Activated naive CD4-positive, alpha-beta T cell treated with anti-CD3 and anti-CD28 coated beads, Interleukin-2, amount 50 U/mL, for 72 hours (primary cell): Measurements from ENCODE around the gene ERC2. TPM values are rescaled to one million over a fixed set of nuclear protein-coding genes. Genes with fewer than 3 reads are reported as not detected.

ENCODE experiments used
- ATAC-seq, 2 donors: fragments of 150-1000 bp; cut with Tn5 transposase; 2 replicates each; pipeline ENCODE4 v1.10.0; 2021; ENCODE audit warnings: mild to moderate bottlenecking in 2 of 2, moderate library complexity in 2 of 2
- DNase-seq, 2 donors: peaks; one replicate each; pipeline ENCODE4 v3.0.0; 2021 to 2022; ENCODE audit warnings: low spot score in 2 of 2
- H3K27ac Mint-ChIP-seq, 2 donors: one replicate each; pipeline ENCODE4 v1.8.0; 2022; ENCODE audit warnings: mild to moderate bottlenecking in 2 of 2, mixed read lengths in 2 of 2
- H3K36me3 Mint-ChIP-seq, 2 donors: one replicate each; pipeline ENCODE4 v1.8.0; 2022; ENCODE audit warnings: mixed read lengths in 2 of 2
- H3K9me3 Mint-ChIP-seq, 2 donors: one replicate each; pipeline ENCODE4 v1.8.0; 2022; ENCODE audit warnings: mixed read lengths in 2 of 2
- total RNA-seq, 2 donors: library from RNA; stranded (reverse); gene quantifications; one replicate each; pipeline ENCODE4 v1.2.3, GENCODE V29; 2022

ERC2 gene
- total RNA-seq, 2 donors from 2014 or later, result 0.58 TPM; not detected in 1

DNA sequence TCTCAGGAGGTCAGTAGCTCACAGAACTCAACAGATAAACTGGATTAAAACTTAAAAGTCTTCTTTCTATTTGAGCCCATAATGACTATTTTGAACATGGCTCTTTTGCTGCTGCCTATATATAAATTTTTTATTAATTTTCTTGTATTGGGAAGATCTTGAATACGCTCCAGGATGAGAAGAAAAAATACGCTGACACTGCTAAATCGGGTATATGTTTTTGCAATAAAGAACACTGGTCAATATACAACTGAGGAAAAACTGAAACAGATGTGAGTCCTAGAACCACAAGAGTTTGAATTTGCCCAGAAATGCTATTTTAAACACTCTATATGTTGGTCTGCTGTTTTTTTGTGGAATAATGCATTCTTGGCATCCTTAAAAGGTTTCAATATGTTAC is 1001.7 kb downstream of the ERC2 start:
- ATAC-seq, result no peak
- H3K9me3 Mint-ChIP-seq, result peaks cover 0 to 3% of the 10 kb centered on the region in 2 donors

DNA sequence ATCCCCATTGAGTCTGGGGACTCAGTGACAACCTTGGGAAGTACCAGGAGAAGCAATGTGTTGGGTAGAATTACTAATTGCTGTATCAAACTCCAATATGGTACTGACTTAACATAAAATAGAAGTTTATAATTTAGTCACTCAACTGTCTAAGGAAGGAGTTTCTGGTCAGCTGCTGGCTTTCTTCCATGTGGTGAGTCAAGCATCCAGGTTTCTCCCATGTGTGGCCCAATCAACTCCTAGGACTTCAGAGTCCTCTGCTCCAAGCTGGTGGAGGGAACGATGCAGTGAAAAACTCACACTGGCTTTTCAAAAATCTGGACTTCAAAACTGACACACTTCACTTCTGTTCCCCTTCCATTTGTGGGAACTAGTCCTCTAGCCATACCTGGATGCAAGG is 1006.4 kb downstream of the ERC2 start:
- Mint-ChIP-seq H3K27ac (no peak overlapping the region), H3K36me3 (peaks cover 0 to 5% of the 10 kb centered on the region in 2 donors)
- no peak for DNase-seq

More for the DNA sequence above, 1001.7 kb downstream of the ERC2 start:
- Mint-ChIP-seq H3K27ac (no peak overlapping the region), H3K36me3 (no peaks in the 10 kb centered on the region)
- no peak for DNase-seq

DNA sequence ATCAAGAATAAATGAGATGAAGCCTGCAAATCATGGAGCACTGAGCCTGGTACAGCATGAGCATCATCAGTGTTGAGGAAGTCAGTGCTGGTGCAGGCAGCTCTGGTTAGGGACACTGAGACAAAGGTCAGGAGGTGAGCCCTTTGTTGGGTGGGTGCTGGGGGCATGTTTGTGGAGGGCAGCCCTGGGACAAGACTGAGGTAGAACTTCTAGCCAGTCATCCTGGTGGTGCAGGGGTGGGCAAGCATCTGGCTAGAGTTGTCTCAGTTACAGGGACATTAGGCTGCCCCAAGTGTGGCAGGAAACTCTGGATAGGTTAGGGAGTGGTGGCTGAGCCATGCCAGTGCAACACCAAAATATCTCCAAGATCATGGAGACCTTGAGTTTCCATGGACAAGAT is 1008.4 kb downstream of the ERC2 start:
- Mint-ChIP-seq H3K9me3 (peaks cover 4 to 7% of the 10 kb centered on the region in 2 donors), H3K36me3 (peaks cover 0 to 5% of the 10 kb centered on the region in 2 donors), H3K27ac (no peak overlapping the region)
- ATAC-seq (no peak), DNase-seq (no peak)

More for the DNA sequence above, 1006.4 kb downstream of the ERC2 start:
- H3K9me3 Mint-ChIP-seq, result peaks cover 4 to 10% of the 10 kb centered on the region in 2 donors
- no peak for ATAC-seq

Other genes with a start within 250 kb of the ERC2 start
- 10 to 100 TPM; 26.5 to 53.8 TPM for gene CCDC66, start 88.7 kb upstream of the ERC2 start, total RNA-seq
- gene TASOR, start 214.8 kb upstream of the ERC2 start, total RNA-seq, result 10 to 100 TPM; 37.3 to 68.3 TPM